ENCODE data around the gene CD53. TPM values are rescaled to one million over a fixed set of nuclear protein-coding genes. Genes with fewer than 3 reads are reported as not detected.
A peak's percentile ranks its signal among the peaks of the same experiment; 100 is the strongest.
"Not testable (repeated sequence)": the region's sequence is repeated elsewhere in the genome, so short reads cannot be mapped to it uniquely, and the experiment has no call there.

Gene CD53
- total RNA-seq, 1 donor from 2014 or later, result not detected

- no peak for DNase-seq (ENCODE audit: low read depth)
Observed at GRCh38 chr1:110916274-110916668, 43.3 kb downstream of the CD53 start.

DNA sequence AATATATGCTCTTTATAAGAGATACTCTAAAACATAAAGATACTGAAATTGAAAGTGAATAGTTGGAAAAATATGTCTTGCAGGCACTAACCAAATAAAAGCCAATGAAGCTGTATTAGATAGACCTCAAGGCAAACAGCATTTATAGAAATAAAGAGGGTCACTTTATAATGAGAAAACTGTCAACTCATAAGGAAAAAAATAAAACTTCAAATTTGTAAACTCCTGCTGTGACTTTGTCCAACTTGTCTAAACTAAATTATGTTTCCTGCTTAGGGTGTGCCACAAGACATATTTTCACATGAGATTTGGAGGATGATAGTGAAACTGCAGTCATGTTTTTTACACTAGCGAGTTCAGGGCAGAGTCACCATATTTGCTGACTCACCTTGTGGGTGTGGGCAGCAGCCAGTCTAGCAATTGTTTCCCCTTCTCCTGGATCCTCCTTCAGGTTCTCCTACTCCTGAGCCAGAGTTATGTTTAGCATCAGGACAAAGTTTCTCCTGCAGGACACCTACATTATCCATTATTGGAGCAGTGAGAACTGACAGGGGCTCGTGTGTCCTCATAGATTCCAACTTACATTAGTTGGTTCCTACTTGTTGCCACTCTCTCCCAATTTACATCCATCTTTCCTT is 43.8 kb downstream of the CD53 start:
- DNase-seq (ENCODE audit: low read depth), result peak; percentile 47

GRCh38 chr1:110918016-110918415 is 45.1 kb downstream of the CD53 start:
- no peak for DNase-seq (ENCODE audit: low read depth)

GRCh38 chr1:110921953-110922352 is 49.0 kb downstream of the CD53 start:
- no peak for DNase-seq (ENCODE audit: low read depth)

GRCh38 chr1:110927484-110928075 is 54.6 kb downstream of the CD53 start:
- DNase-seq (ENCODE audit: low read depth), result peak; percentile 24

DNA sequence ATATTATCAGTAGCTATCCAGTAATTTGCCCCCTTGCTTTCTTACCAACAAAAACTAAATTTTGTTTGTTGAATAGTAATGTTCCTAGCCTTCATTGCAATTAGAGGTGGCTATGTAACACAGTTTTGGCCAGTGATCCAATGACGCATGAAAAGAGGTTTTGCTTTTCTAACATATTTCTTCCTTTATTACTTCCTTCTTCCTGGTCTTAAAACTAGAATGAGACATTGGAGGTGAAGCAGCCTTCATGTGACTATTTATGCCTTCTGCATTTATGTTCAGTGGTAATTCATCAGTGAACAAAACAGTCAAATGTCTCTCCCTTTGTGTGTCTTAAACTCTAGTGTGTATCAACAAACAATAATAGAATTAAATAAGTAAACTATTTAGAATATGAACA is 55.2 kb downstream of the CD53 start:
- peak; percentile 11 for DNase-seq (ENCODE audit: low read depth)

GRCh38 chr1:110928904-110929303 is 56.0 kb downstream of the CD53 start:
- DNase-seq (ENCODE audit: low read depth), result no peak

DNA sequence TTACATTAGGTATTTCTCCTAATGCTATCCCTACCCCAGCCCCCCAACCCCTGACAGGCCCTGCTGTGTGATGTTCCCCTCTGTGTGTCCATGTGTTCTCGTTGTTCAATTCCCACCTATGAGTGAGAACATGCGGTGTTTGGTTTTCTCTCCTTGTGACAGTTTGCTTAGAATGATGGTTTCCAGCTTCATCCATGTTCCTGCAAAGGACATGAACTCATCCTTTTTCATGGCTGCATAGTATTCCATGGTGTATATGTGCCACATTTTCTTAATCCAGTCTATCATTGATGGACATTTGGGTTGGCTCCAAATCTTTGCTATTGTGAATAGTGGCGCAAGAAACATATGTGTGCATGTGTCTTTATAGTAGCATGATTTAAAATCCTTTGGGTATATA is 58.1 kb downstream of the CD53 start:
- not testable (repeated sequence) for DNase-seq (ENCODE audit: low read depth)

DNA sequence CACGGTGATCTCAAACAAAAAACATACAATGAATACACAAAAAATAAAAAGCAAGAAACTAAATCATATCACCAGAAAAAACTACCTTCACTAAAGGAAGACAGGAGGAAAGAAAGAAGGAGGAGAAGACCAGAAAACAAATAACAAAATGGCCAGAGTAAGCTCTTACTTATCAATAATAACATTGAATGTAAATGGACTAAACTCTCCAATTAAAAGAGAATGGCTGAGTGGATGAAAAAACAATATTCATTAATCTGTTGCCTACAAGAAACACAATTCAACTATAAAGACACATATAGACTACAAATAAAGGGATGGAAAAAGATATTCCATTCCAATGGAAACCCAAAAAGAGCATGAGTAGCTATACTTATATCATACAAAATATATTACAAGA is 63.6 kb downstream of the CD53 start:
- DNase-seq (ENCODE audit: low read depth), result no peak

GRCh38 chr1:110944806-110945205 is 71.9 kb downstream of the CD53 start:
- DNase-seq (ENCODE audit: low read depth), result no peak

- DNase-seq (ENCODE audit: low read depth), result no peak
Observed at GRCh38 chr1:110945626-110946025, 72.7 kb downstream of the CD53 start.

DNA sequence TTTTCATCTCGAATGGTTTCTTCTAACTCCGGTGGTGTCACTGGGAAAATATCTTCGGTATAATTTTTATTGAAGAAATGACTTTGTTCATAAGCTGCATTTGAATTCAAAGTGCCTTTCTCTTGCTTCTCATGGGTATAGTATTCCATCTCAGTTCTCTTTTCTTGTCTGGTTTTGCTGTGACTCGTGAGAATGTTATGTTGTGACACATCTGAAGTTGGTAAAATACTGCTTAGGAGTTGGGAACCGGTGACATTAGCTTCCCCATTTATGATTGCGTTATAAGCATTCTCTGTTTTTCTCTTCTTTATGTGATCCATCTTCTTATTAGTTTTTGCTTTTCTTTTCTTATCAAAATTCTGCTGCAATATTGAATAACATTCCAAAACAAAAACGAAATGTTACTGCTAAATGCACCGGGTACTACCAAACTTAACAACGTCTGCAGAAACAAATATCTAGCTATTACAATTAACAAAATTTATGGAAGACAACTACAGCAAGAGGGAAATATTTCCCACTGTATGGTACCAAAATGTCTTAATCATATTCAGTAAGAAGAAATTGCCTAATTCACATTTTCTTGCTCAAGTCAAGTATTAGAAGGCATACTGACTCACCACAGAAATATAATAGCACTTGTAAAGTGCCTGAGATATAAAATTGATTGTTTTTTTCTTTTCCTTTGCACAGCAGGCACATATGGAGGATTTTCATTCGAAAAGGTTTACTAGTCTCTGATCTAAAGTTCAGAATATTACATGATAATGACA is 75.3 kb downstream of the CD53 start:
- peak; percentile 21 for DNase-seq (ENCODE audit: low read depth)

Other genes with a start within 250 kb of the CD53 start
- gene KCNA3, start 198.2 kb upstream of the CD53 start, total RNA-seq, result not detected in 2 replicates
- 8.3 and 13.7 TPM in 2 replicates for gene LRIF1, start 90.8 kb downstream of the CD53 start, total RNA-seq